HG03439 (cell line): Measurements from ENCODE around the gene LRTM1.

Experiments used
- ATAC-seq: cut with Tn5 transposase; IDR thresholded peaks from one replicate; pipeline ENCODE4 v1.9.1; 2021; ENCODE audit warnings: mild to moderate bottlenecking, moderate library complexity; ENCODE audit not compliant: unreplicated experiment

Gene LRTM1

GRCh38 chr3:54928046-54928770, at the start of gene LRTM1:
LRTM1 (minus strand) TSS chr3:54928059; CDS start chr3:54927911, 148 bp downstream.
- ATAC-seq: no peak

GRCh38 chr3:54977439-54977838, 49.6 kb upstream of the LRTM1 start:
- ATAC-seq: no peak

- no peak for ATAC-seq
Measured at GRCh38 chr3:54970895-54971294, 43.0 kb upstream of the LRTM1 start.

- no peak for ATAC-seq
Measured at GRCh38 chr3:54969652-54970051, 41.8 kb upstream of the LRTM1 start.

- no peak for ATAC-seq
Measured at GRCh38 chr3:54968546-54969172, 40.8 kb upstream of the LRTM1 start.

GRCh38 chr3:54967731-54968161, 39.9 kb upstream of the LRTM1 start:
- no peak for ATAC-seq

GRCh38 chr3:54966979-54967378, 39.1 kb upstream of the LRTM1 start:
- no peak for ATAC-seq

GRCh38 chr3:54965746-54966145, 37.9 kb upstream of the LRTM1 start:
- ATAC-seq: no peak

GRCh38 chr3:54964081-54964480, 36.2 kb upstream of the LRTM1 start:
- ATAC-seq: no peak

GRCh38 chr3:54963641-54964040, 35.8 kb upstream of the LRTM1 start:
- ATAC-seq: no peak

- no peak for ATAC-seq
Measured at GRCh38 chr3:54962200-54962599, 34.3 kb upstream of the LRTM1 start.

- no peak for ATAC-seq
Measured at GRCh38 chr3:54960701-54961100, 32.8 kb upstream of the LRTM1 start.

- ATAC-seq: no peak
Measured at GRCh38 chr3:54960082-54960481, 32.2 kb upstream of the LRTM1 start.

- ATAC-seq: no peak
Measured at GRCh38 chr3:54957711-54958110, 29.9 kb upstream of the LRTM1 start.

- ATAC-seq: no peak
Measured at GRCh38 chr3:54955941-54956340, 28.1 kb upstream of the LRTM1 start.

GRCh38 chr3:54955496-54955895, 27.6 kb upstream of the LRTM1 start:
- ATAC-seq: no peak

- no peak for ATAC-seq
Measured at GRCh38 chr3:54954521-54954920, 26.7 kb upstream of the LRTM1 start.

GRCh38 chr3:54954022-54954421, 26.2 kb upstream of the LRTM1 start:
- no peak for ATAC-seq

- ATAC-seq: no peak
Measured at GRCh38 chr3:54951405-54951804, 23.5 kb upstream of the LRTM1 start.

- ATAC-seq: no peak
Measured at GRCh38 chr3:54950391-54951003, 22.6 kb upstream of the LRTM1 start.

GRCh38 chr3:54949491-54950044, 21.7 kb upstream of the LRTM1 start:
- ATAC-seq: no peak
